Liver (tissue), 9 donors: ENCODE measurements around the gene GDF11. TPM values are rescaled to one million over a fixed set of nuclear protein-coding genes. Genes with fewer than 3 reads are reported as not detected.

ENCODE experiments used
- DNase-seq: peaks from one replicate; pipeline ENCODE4 v3.0.0-alpha.2; 2017; ENCODE audit warnings: low spot score
- H3K27ac ChIP-seq, 2 donors: one replicate each; pipeline ENCODE4 v1.7.0; 2013; ENCODE audit warnings: inconsistent platforms in 2 of 2, low read length in 2 of 2, control low read depth in 1 of 2, low read depth in 1 of 2, mild to moderate bottlenecking in 1 of 2
- H3K27me3 ChIP-seq, 4 donors: one replicate each; pipeline versions ENCODE4 v1.6.1 to v1.7.0; 2013; ENCODE audit warnings: low read length in 3 of 4, inconsistent platforms in 1 of 4, mild to moderate bottlenecking in 1 of 4, moderate library complexity in 1 of 4; ENCODE audit not compliant: control insufficient read depth in 4 of 4, insufficient read depth in 4 of 4
- H3K36me3 ChIP-seq, 4 donors: one replicate each; pipeline versions ENCODE4 v1.6.1 to v1.7.0; 2013; ENCODE audit warnings: low read length in 3 of 4, mild to moderate bottlenecking in 3 of 4, low read depth in 1 of 4, moderate library complexity in 1 of 4; ENCODE audit not compliant: control insufficient read depth in 4 of 4, insufficient read depth in 3 of 4
- H3K4me1 ChIP-seq, 4 donors: one replicate each; pipeline versions ENCODE4 v1.6.1 to v1.7.0; 2013; ENCODE audit warnings: low read length in 3 of 4, mild to moderate bottlenecking in 3 of 4, moderate library complexity in 1 of 4; ENCODE audit not compliant: control insufficient read depth in 4 of 4, insufficient read depth in 4 of 4
- H3K4me3 ChIP-seq, 3 donors: one replicate each; pipeline versions ENCODE4 v1.6.1 to v1.7.0; 2013; ENCODE audit warnings: low read length in 3 of 3, control low read depth in 1 of 3, low read depth in 1 of 3, mild to moderate bottlenecking in 1 of 3
- H3K9ac ChIP-seq, 2 donors: one replicate each; pipeline ENCODE4 v1.7.0; 2013; ENCODE audit warnings: low read length in 2 of 2, mild to moderate bottlenecking in 2 of 2, moderate library complexity in 2 of 2, control low read depth in 1 of 2, low read depth in 1 of 2
- H3K9me3 ChIP-seq, 4 donors: one replicate each; pipeline versions ENCODE4 v1.6.1 to v1.7.0; 2013; ENCODE audit warnings: low read length in 3 of 4; ENCODE audit not compliant: control insufficient read depth in 4 of 4
- EGR1 ChIP-seq, 2 donors: IDR thresholded peaks; 2 replicates each; pipeline ENCODE4 v1.6.1; 2016 to 2018; ENCODE audit warnings: antibody characterized with exemption in 2 of 2, low read depth in 2 of 2
- FOXA1 ChIP-seq: IDR thresholded peaks from 2 replicates; pipeline ENCODE4 v1.6.1; 2016; ENCODE audit warnings: antibody characterized with exemption
- FOXA2 ChIP-seq: IDR thresholded peaks from 2 replicates; pipeline ENCODE4 v1.6.1; 2016; ENCODE audit warnings: antibody characterized with exemption
- HNF4A ChIP-seq, 2 donors: conservative IDR thresholded peaks; 2 replicates each; pipeline ENCODE4 v1.6.1; 2016; ENCODE audit warnings: antibody characterized with exemption in 2 of 2, mild to moderate bottlenecking in 2 of 2
- NR2F2 ChIP-seq: IDR thresholded peaks from 2 replicates; pipeline ENCODE4 v1.6.1; 2016; ENCODE audit warnings: antibody characterized with exemption
- RAD21 ChIP-seq, 2 donors: IDR thresholded peaks; 2 replicates each; pipeline ENCODE4 v1.6.1; 2016; ENCODE audit warnings: antibody characterized with exemption in 2 of 2, mild to moderate bottlenecking in 2 of 2
- RXRA ChIP-seq, 2 donors: IDR thresholded peaks; 2 replicates each; pipeline ENCODE4 v1.6.1; 2017 to 2018; ENCODE audit warnings: antibody characterized with exemption in 2 of 2, mild to moderate bottlenecking in 1 of 2
- SP1 ChIP-seq: IDR thresholded peaks from 2 replicates; pipeline ENCODE4 v1.6.1; 2018; ENCODE audit warnings: antibody characterized with exemption, mild to moderate bottlenecking
- TAF1 ChIP-seq: conservative IDR thresholded peaks from 2 replicates; pipeline ENCODE4 v1.6.1; 2016; ENCODE audit warnings: antibody characterized with exemption, mild to moderate bottlenecking
- YY1 ChIP-seq: IDR thresholded peaks from 2 replicates; pipeline ENCODE4 v1.6.1; 2016; ENCODE audit warnings: antibody characterized with exemption, mild to moderate bottlenecking
- WGBS: extraction: QIAGEN DNeasy Blood & Tissue Kit; methylation state at CpG from one replicate; pipeline ENCODE4 v1.1.7; 2013; 5-methylcytosine and 5-hydroxymethylcytosine counted together
- polyA plus RNA-seq, 2 donors: library from polyadenylated mRNA; stranded (reverse) in 1 of 2; unstranded in 1 of 2; fragments of 200-250 nt in 1 of 2; fragments of >200 nt in 1 of 2; fragmentation: Nextera tagmentation in 1 of 2; extraction: Ambion mirVana in 1 of 2; gene quantifications; one replicate each; pipeline versions ENCODE4 v1.2.1 to v1.2.3, GENCODE V29; 2013 to 2015
- total RNA-seq, 2 donors: library from RNA; depleted of rRNA; stranded (reverse); fragments of >200 nt; gene quantifications; one replicate each; pipeline ENCODE4 v1.2.3, GENCODE V29; 2014
- TF ChIP-seq, protein P1 (sequence below): IDR thresholded peaks from 2 replicates; pipeline ENCODE4 v1.6.1; 2016; ENCODE audit warnings: antibody characterized with exemption
- TF ChIP-seq, protein P2 (sequence below): IDR thresholded peaks from 2 replicates; pipeline ENCODE4 v1.6.1; 2016; ENCODE audit warnings: antibody characterized with exemption
- TF ChIP-seq, protein P3 (sequence below): IDR thresholded peaks from 2 replicates; pipeline ENCODE4 v1.6.1; 2016; ENCODE audit warnings: antibody characterized with exemption
- donor health status: healthy.
- donor health status: healthy.
- donor health status: healthy.
- donor health status: healthy.
- donor health status: healthy.

The GDF11 gene
- total and polyA plus RNA-seq, 4 donors = 0.40 to 5.0 (median 0.70) TPM

DNA sequence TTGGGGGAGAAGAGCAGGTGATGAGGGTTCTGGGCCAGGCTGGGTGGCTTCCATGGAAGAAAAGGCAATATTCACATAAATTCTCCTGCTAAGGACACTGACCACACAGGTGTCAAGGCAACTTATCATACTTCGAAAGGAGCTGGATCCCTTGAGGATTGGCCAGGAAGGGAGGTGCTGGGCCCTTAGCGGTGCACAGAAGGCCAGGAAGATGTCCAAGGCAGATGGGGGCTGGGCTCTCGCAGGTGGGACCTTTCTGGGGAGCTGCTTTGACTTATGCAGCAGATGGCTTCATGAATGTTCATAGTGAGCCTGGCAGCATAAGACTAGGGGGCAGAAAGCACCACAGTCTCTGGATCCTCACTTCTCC is 18.0 kb upstream of the GDF11 start:
- Histone ChIP-seq H3K4me1 (peaks cover 8 to 64% (median 45%) of the 10 kb centered on the region in 4 donors), H3K4me3 (no peak overlapping the region), H3K27me3 (no peaks in the 10 kb centered on the region), H3K9ac (no peak overlapping the region), H3K9me3 (no peaks in the 10 kb centered on the region), H3K36me3 (peaks cover 0 to 17% (median 9%) of the 10 kb centered on the region in 4 donors), H3K27ac (no peak overlapping the region)
- 77% methylated on average over 3 of the region's 3 CpGs for WGBS
- TF ChIP-seq RXRA (IDR thresholded peaks at IDR 0.05) (peak in 1 of 2 donors; percentile 2), NR2F2 (no peak), TAF1 (no peak), FOXA2 (no peak), FOXA1 (no peak)
- TF ChIP-seq, protein P1, sequence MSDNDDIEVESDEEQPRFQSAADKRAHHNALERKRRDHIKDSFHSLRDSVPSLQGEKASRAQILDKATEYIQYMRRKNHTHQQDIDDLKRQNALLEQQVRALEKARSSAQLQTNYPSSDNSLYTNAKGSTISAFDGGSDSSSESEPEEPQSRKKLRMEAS = no peak
- no peak for DNase-seq

DNA sequence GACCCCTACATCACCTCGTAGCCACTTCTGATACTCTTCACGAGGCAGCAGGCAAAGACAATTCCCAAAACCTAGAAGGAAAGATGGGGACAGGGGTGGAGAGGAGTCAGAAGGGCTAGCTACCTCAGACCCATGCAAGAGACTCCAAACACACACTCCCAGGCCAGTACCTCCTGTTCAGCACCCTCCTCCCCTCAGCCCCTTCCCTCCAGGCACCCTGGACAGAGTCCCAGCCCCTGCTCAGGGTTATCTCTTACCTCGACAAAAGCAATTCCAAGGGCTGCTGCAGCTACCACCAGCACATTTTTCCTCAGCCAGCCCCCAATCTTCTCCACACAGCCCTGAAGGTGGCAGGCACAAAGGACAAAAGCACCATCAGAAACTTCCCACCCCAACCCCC is 17.4 kb upstream of the GDF11 start:
- WGBS = 64% methylated on average over 3 of the region's 3 CpGs
- no peak for DNase-seq

DNA sequence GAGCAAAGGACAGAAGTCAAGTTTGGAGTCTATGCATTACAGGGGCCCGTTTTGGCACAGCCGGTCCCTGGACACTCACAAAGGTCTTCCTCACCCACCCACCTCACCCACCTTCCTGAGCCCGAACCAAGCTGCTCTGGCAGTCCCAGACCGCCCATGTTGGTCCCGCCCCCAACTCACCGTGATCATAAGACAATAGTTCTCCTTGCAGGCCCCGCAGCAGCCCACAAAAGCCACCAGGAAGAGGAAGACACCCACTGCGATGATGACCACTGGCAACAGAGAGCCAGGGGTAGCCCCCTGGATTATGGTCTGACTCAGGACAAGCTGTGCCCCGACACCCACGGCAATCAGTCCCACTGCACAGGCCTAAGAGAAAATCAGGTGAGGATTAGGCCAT is 16.0 kb upstream of the GDF11 start:
- Histone ChIP-seq H3K4me3 (peak overlapping the region in 2 of 3 donors; percentile 55 to 84), H3K36me3 (peaks cover 0 to 17% (median 9%) of the 10 kb centered on the region in 4 donors)
- no peak for DNase-seq

More for the DNA sequence above, 17.4 kb upstream of the GDF11 start:
- Histone ChIP-seq H3K27ac (no peak overlapping the region), H3K9ac (no peak overlapping the region), H3K27me3 (no peaks in the 10 kb centered on the region), H3K36me3 (peaks cover 0 to 17% (median 9%) of the 10 kb centered on the region in 4 donors), H3K4me3 (no peak overlapping the region), H3K9me3 (no peaks in the 10 kb centered on the region), H3K4me1 (peaks cover 8 to 61% (median 41%) of the 10 kb centered on the region in 4 donors)
- TF ChIP-seq, protein P2, sequence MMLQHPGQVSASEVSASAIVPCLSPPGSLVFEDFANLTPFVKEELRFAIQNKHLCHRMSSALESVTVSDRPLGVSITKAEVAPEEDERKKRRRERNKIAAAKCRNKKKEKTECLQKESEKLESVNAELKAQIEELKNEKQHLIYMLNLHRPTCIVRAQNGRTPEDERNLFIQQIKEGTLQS = no peak
- TF ChIP-seq YY1 (no peak), RAD21 (IDR thresholded peaks at IDR 0.05) (no peak), HNF4A (conservative IDR thresholded peaks at IDR 0.05) (no peak), SP1 (no peak)
- TF ChIP-seq, protein P3, sequence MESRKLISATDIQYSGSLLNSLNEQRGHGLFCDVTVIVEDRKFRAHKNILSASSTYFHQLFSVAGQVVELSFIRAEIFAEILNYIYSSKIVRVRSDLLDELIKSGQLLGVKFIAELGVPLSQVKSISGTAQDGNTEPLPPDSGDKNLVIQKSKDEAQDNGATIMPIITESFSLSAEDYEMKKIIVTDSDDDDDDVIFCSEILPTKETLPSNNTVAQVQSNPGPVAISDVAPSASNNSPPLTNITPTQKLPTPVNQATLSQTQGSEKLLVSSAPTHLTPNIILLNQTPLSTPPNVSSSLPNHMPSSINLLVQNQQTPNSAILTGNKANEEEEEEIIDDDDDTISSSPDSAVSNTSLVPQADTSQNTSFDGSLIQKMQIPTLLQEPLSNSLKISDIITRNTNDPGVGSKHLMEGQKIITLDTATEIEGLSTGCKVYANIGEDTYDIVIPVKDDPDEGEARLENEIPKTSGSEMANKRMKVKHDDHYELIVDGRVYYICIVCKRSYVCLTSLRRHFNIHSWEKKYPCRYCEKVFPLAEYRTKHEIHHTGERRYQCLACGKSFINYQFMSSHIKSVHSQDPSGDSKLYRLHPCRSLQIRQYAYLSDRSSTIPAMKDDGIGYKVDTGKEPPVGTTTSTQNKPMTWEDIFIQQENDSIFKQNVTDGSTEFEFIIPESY = no peak

More for the DNA sequence above, 16.0 kb upstream of the GDF11 start:
- Histone ChIP-seq H3K4me1 (peaks cover 5 to 48% (median 31%) of the 10 kb centered on the region in 4 donors), H3K27me3 (no peaks in the 10 kb centered on the region), H3K9ac (peak overlapping the region in 1 of 2 donors; percentile 36), H3K9me3 (no peaks in the 10 kb centered on the region), H3K27ac (peak overlapping the region; percentile 93 to 96)
- whole genome bisulfite sequencing = 66% methylated on average over 10 of the region's 10 CpGs
- TF ChIP-seq RXRA (IDR thresholded peaks at IDR 0.05) (no peak), HNF4A (conservative IDR thresholded peaks at IDR 0.05) (no peak), EGR1 (IDR thresholded peaks at IDR 0.05; ENCODE audit: low read depth in 2 of 2) (no peak)
